H1 (cell line): ENCODE data around the gene PTPRR.

Experiments used
- BCL11A ChIP-seq, 2 experiments: IDR thresholded peaks; one replicate each; pipeline ENCODE4 v1.6.1; 2011; ENCODE audit warnings: low read depth in 2 of 2, low read length in 2 of 2, mild to moderate bottlenecking in 2 of 2
- RNF2 ChIP-seq: fragments of 200-900, 300-1000 bp; sonication (generic); IDR thresholded peaks from 2 replicates; pipeline ENCODE4 v1.7.1; 2016; ENCODE audit warnings: borderline replicate concordance, low read depth, mild to moderate bottlenecking, antibody characterized with exemption, low read length; ENCODE audit not compliant: poor library complexity, severe bottlenecking; ENCODE audit errors: missing control alignments
- TAF1 ChIP-seq: IDR thresholded peaks from 2 replicates; pipeline ENCODE4 v1.6.1; 2011; ENCODE audit warnings: mild to moderate bottlenecking, low read depth, low read length
- TF ChIP-seq, protein P1 (sequence below), 3 experiments: IDR thresholded peaks; 1 replicate in 2 of 3; 2 replicates in 1 of 3; pipeline versions ENCODE4 v1.5.1 to v1.6.1; 2011; ENCODE audit warnings: low read length in 3 of 3, mild to moderate bottlenecking in 3 of 3, inconsistent platforms in 2 of 3, low read depth in 1 of 3, moderate library complexity in 1 of 3; ENCODE audit not compliant: insufficient read depth in 1 of 3; ENCODE audit errors: control extremely low read depth in 1 of 3

DNA sequence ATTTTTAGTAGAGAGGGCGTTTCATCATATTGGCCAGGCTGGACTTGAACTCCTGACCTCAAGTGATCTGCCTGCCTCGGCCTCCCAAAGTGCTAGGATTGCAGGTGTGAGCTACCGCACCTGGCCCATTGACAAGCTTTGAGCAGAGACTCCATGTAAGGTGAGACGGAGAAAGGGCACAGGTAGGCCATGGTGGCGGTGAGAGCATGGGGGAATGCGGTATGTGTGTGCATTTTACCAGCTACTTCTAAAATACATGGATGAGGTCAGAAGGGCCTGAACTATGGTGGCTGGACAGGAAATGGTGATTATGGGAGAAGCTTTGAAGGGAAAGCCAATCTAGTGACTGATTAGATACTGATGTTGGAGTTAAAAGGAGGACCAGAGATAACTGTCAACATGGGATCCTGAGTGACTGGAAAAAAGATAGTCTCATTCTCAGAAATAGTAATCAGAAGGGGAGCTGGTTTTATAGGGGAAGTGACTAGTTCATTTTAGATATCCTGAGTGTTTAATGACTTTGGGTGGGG is 261.4 kb downstream of the PTPRR start:
- TF ChIP-seq, protein P1, sequence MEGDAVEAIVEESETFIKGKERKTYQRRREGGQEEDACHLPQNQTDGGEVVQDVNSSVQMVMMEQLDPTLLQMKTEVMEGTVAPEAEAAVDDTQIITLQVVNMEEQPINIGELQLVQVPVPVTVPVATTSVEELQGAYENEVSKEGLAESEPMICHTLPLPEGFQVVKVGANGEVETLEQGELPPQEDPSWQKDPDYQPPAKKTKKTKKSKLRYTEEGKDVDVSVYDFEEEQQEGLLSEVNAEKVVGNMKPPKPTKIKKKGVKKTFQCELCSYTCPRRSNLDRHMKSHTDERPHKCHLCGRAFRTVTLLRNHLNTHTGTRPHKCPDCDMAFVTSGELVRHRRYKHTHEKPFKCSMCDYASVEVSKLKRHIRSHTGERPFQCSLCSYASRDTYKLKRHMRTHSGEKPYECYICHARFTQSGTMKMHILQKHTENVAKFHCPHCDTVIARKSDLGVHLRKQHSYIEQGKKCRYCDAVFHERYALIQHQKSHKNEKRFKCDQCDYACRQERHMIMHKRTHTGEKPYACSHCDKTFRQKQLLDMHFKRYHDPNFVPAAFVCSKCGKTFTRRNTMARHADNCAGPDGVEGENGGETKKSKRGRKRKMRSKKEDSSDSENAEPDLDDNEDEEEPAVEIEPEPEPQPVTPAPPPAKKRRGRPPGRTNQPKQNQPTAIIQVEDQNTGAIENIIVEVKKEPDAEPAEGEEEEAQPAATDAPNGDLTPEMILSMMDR (IDR thresholded peaks at IDR 0.05; ENCODE audit: control extremely low read depth in 1 of 3, insufficient read depth in 1 of 3, low read depth in 1 of 3, low read length in 3 of 3), result no peak
- TF ChIP-seq RNF2, result no peak
- TF ChIP-seq BCL11A (IDR thresholded peaks at IDR 0.05; ENCODE audit: low read depth in 2 of 2, low read length in 2 of 2), result no peak
- TF ChIP-seq TAF1, result no peak
